Mesodermal cell (in vitro differentiated cells): ENCODE measurements around the gene EPG5.
A peak's percentile ranks its signal among the peaks of the same experiment; 100 is the strongest.

ENCODE experiments used
- H3K27ac ChIP-seq: 2 replicates; pipeline ENCODE4 v1.7.0; 2013; ENCODE audit warnings: mild to moderate bottlenecking, low read depth, low read length, moderate library complexity; ENCODE audit not compliant: severe bottlenecking
- H3K36me3 ChIP-seq: 2 replicates; pipeline ENCODE4 v1.7.1; 2013; ENCODE audit warnings: mild to moderate bottlenecking, low read length, moderate library complexity; ENCODE audit not compliant: control insufficient read depth, insufficient read depth
- H3K4me1 ChIP-seq: one replicate; pipeline ENCODE4 v1.7.1; 2013; ENCODE audit warnings: mild to moderate bottlenecking, low read length; ENCODE audit not compliant: insufficient read depth, control insufficient read depth, poor library complexity, severe bottlenecking
- H3K4me3 ChIP-seq: 2 replicates; pipeline ENCODE4 v1.7.0; 2013; ENCODE audit warnings: low read length, control low read depth, mild to moderate bottlenecking; ENCODE audit not compliant: insufficient read depth, poor library complexity, severe bottlenecking; ENCODE audit errors: extremely low read depth
- H3K9me3 ChIP-seq: 2 replicates; pipeline ENCODE4 v1.7.1; 2013; ENCODE audit warnings: mild to moderate bottlenecking, low read length, moderate library complexity; ENCODE audit not compliant: control insufficient read depth
- WGBS, 2 experiments: methylation state at CpG; one replicate each; pipeline ENCODE4 v1.1.5; 2013; ENCODE audit warnings: missing lambda C conversion rate in 2 of 2; ENCODE audit not compliant: insufficient coverage in 2 of 2; 5-methylcytosine and 5-hydroxymethylcytosine counted together

Gene EPG5

DNA sequence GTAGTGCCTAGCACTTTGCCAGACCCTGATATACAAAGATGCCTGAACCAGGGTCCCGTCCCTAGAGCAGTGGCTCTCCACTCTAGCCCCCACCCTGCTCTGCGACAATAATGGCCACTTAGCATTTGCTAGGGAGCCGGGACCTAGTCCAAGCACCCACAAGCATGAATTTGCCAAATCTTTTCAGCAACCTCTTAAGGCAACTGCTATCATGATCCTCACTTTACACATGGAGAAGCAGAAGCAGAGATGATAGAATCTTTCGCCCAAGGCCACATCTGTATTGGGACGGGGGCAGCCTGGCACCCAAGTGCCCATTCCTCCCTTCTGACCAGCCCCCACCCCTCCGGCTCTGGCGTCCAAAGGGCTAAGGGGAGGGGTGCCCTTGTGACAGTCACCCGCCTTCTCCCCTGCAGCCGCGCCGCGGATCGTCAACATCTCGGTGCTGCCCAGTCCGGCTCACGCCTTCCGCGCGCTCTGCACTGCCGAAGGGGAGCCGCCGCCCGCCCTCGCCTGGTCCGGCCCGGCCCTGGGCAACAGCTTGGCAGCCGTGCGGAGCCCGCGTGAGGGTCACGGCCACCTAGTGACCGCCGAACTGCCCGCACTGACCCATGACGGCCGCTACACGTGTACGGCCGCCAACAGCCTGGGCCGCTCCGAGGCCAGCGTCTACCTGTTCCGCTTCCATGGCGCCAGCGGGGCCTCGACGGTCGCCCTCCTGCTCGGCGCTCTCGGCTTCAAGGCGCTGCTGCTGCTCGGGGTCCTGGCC lies 128.6 kb downstream of the EPG5 start:
- no peaks in the 10 kb centered on the region for H3K9me3 ChIP-seq
- WGBS, 2 experiments, result 61 to 78% methylated on average over 51 to 52 of the region's 53 CpGs
- H3K4me3 ChIP-seq, result no peak overlapping the region
- H3K36me3 ChIP-seq, result no peaks in the 10 kb centered on the region
- no peak overlapping the region for H3K27ac ChIP-seq
- peaks cover 3% of the 10 kb centered on the region for H3K4me1 ChIP-seq

DNA sequence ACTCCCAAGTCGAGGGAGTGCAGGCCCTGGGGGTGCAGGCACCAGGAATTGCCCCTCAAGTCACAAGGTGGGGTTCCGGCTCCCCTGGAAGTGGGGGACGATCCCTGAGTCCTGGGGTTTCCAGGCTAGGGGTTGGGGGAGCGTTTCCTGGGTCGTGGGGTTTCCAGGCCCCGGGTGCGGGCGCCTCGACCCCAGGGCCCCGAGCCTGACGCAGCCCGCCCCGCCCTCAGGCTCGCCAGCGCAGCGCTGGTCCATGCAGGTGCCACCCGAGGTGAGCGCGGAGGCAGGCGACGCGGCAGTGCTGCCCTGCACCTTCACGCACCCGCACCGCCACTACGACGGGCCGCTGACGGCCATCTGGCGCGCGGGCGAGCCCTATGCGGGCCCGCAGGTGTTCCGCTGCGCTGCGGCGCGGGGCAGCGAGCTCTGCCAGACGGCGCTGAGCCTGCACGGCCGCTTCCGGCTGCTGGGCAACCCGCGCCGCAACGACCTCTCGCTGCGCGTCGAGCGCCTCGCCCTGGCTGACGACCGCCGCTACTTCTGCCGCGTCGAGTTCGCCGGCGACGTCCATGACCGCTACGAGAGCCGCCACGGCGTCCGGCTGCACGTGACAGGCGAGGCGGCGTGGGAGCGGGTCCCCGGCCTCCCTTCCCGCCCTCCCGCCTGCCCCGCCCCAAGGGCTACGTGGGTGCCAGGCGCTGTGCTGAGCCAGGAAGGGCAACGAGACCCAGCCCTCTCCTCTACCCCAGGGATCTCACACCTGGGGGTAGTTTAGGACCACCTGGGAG lies 129.7 kb downstream of the EPG5 start:
- no peaks in the 10 kb centered on the region for H3K36me3 ChIP-seq
- H3K27ac ChIP-seq, result no peak overlapping the region
- no peaks in the 10 kb centered on the region for H3K9me3 ChIP-seq
- H3K4me3 ChIP-seq, result peak overlapping the region; percentile 18
- peaks cover 3% of the 10 kb centered on the region for H3K4me1 ChIP-seq
- 7 to 11% methylated on average over 56 to 84 of the region's 84 CpGs for WGBS, 2 experiments

DNA sequence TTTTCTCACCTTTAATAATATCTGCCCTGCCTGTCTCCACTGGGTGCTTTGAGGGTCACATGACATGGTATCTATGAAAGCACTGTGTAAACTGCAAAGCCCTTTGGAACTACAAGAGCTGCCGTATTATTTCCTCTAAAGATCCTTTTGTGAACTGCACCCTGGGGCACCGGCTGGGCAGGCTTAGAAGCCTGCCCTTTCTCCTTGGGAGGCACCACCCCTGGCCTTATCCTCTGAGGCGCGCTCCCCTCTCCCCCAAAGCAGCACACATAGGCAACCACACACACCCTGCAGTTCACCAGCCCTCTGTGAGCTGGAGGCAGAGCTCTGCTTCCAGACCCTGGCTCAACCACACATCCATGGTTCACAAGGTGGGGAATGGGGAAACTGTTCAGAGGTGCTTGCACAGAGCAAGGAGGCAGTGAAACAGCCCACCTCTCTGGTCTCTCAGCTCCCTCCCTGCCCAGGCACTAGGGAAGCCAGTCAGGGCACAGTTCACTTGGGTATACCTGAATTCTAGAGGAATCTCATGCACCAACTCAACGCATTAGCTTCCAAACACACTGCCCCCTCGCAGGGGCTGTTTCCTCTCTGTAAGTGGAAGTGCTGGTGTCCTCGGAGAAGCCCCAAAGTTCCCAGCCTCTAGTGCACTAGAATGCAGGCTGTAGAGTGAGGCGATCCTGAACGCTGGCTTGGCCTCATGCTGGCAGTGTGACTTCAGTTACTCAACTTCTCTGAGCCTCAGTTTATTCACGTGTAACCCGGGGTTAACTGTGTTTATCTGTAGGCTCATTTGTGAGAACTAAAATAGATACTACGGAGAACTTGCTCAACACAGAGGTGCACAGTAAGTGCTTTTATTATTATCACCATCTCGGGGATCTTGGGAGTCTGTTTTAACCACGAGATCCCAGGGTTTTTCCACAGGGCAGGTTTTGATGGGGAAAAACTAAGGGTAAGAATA lies 130.6 kb downstream of the EPG5 start:
- 58 to 64% methylated on average over 9 to 12 of the region's 14 CpGs for WGBS, 2 experiments
- Histone ChIP-seq H3K4me1 (peaks cover 3% of the 10 kb centered on the region), H3K4me3 (no peak overlapping the region), H3K36me3 (no peaks in the 10 kb centered on the region), H3K27ac (no peak overlapping the region), H3K9me3 (no peaks in the 10 kb centered on the region)

DNA sequence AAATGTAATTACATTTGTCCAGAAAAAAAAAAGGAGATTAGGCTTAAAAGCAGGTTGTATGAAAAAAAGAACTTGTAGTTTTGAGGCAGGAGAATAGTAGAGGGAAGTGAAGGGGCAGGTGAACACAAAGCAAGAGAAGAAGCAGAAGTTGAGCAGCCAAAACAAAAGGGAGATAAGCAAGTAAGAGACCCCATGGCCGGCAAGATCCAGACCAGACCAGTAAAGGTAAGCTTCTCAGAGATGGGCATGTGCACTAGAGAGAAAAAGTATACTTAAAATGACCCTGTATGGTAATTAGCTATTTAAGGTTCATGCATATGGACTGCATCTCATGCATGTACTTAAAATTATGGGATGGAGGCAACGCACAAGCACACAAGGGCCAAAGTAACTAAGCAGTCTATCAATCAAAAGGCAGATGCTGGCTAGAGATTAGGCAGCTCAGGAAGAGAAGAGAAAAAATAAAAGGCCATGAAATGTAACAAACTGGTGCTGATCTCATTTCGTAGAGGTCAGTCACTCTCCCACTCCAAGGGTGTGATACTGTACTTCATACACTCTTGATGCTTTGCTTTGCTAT lies 132.0 kb downstream of the EPG5 start:
- no peaks in the 10 kb centered on the region for H3K9me3 ChIP-seq
- no peaks in the 10 kb centered on the region for H3K36me3 ChIP-seq
- H3K4me3 ChIP-seq, result no peak overlapping the region
- peaks cover 3% of the 10 kb centered on the region for H3K4me1 ChIP-seq
- H3K27ac ChIP-seq, result no peak overlapping the region
- WGBS, 2 experiments, result 84 to 88% methylated on average over 3 of the region's 3 CpGs

DNA sequence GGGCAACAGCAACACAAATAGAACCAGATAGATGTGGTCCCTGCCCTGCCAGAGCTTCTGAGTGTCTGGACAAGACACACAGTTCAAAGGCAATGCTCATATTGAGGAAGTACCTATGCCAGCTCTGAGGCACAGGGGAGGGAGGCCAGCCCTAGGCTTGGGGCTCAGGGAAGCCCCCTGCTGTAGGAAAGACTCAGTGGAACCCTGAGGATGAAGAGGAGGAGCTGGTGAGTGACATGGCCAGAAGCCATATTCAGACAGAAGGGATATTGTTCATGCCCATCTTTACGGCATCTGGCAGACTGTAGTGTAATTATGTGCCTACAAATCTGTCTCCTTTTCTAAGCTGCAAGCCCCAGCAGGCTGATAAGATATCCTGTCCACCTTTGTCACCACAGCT lies 132.8 kb downstream of the EPG5 start:
- Histone ChIP-seq H3K27ac (no peak overlapping the region), H3K36me3 (no peaks in the 10 kb centered on the region), H3K9me3 (no peaks in the 10 kb centered on the region), H3K4me3 (no peak overlapping the region), H3K4me1 (peaks cover 6% of the 10 kb centered on the region)
- WGBS, 2 experiments, result 83% methylated on average over 1 of the region's 1 CpG; no CpG with 5 or more reads in 1 of the 2 experiments

DNA sequence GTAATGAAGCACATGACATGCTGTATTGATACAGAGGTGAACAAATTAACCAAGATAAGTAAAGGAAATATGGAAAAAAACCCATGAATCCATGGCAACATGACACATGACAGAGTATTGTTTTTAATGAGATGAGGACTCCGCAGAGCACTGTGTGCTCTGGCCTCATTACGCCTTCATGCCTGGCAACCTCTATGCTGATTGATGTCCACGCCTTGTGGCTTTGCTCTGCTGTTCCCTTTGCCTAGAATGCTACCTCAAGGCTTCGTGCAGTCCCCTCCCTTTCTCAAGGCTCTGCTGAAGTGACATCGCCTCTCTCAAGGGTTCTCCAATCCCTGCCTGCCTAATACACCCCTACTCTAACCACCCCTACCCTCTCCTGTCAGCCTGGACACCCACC lies 133.3 kb downstream of the EPG5 start:
- Histone ChIP-seq H3K4me3 (no peak overlapping the region), H3K36me3 (no peaks in the 10 kb centered on the region), H3K4me1 (peaks cover 10% of the 10 kb centered on the region), H3K27ac (no peak overlapping the region), H3K9me3 (no peaks in the 10 kb centered on the region)
- 88 to 93% methylated on average over 5 of the region's 5 CpGs for WGBS, 2 experiments

- Histone ChIP-seq H3K4me3 (no peak overlapping the region), H3K9me3 (no peaks in the 10 kb centered on the region), H3K27ac (no peak overlapping the region), H3K36me3 (no peaks in the 10 kb centered on the region), H3K4me1 (peaks cover 30% of the 10 kb centered on the region)
- 87 to 90% methylated on average over 7 of the region's 7 CpGs for WGBS, 2 experiments
Observed at GRCh38 chr18:45830917-45831316, 136.2 kb downstream of the EPG5 start.

- Histone ChIP-seq H3K9me3 (no peaks in the 10 kb centered on the region), H3K4me1 (peaks cover 37% of the 10 kb centered on the region), H3K4me3 (no peak overlapping the region), H3K27ac (no peak overlapping the region), H3K36me3 (no peaks in the 10 kb centered on the region)
- 85 to 87% methylated on average over 9 of the region's 9 CpGs for WGBS, 2 experiments
Observed at GRCh38 chr18:45829855-45830254, 137.3 kb downstream of the EPG5 start.

GRCh38 chr18:45828917-45829811 lies 138.0 kb downstream of the EPG5 start:
- Histone ChIP-seq H3K4me3 (no peak overlapping the region), H3K27ac (peak overlapping the region; percentile 74), H3K4me1 (peaks cover 37% of the 10 kb centered on the region), H3K36me3 (no peaks in the 10 kb centered on the region), H3K9me3 (no peaks in the 10 kb centered on the region)
- 66 to 73% methylated on average over 4 to 5 of the region's 9 CpGs for WGBS, 2 experiments
